Left renal cortex interstitium (tissue), 4 donors: ENCODE results near the gene ZACN. TPM values are rescaled to one million over a fixed set of nuclear protein-coding genes. Genes with fewer than 3 reads are reported as not detected.
"Not testable (repeated sequence)": the region's sequence is repeated elsewhere in the genome, so short reads cannot be mapped to it uniquely, and the experiment has no call there.

Source experiments
- DNase-seq, 4 donors: peaks; one replicate each; pipeline ENCODE4 v3.0.0-alpha.2; 2013; ENCODE audit warnings: low read depth in 4 of 4, low spot score in 2 of 4, missing footprints in 1 of 4
- polyA plus RNA-seq, 4 donors: library from polyadenylated mRNA; unstranded; fragments of 120-200 nt; gene quantifications; one replicate each; pipeline ENCODE4 v1.2.1, GENCODE V29; 2013; ENCODE audit not compliant: insufficient read length in 4 of 4

ZACN gene
- 10 to 100 TPM; 14.3 to 25.9 (median 21.9) TPM for polyA plus RNA-seq

- no peak for DNase-seq
These were observed at the start of gene ZACN for GRCh38 chr17:76078860-76079534. ZACN (plus strand) TSS chr17:76079182; CDS start chr17:76079265, 83 bp downstream.

- DNase-seq: no peak
These were observed 46.8 kb upstream of the ZACN start for GRCh38 chr17:76032073-76032779.

GRCh38 chr17:76032780-76033108 lies 46.2 kb upstream of the ZACN start:
- DNase-seq: no peak

- no peak for DNase-seq
These were observed 45.8 kb upstream of the ZACN start for GRCh38 chr17:76033139-76033538.

DNA sequence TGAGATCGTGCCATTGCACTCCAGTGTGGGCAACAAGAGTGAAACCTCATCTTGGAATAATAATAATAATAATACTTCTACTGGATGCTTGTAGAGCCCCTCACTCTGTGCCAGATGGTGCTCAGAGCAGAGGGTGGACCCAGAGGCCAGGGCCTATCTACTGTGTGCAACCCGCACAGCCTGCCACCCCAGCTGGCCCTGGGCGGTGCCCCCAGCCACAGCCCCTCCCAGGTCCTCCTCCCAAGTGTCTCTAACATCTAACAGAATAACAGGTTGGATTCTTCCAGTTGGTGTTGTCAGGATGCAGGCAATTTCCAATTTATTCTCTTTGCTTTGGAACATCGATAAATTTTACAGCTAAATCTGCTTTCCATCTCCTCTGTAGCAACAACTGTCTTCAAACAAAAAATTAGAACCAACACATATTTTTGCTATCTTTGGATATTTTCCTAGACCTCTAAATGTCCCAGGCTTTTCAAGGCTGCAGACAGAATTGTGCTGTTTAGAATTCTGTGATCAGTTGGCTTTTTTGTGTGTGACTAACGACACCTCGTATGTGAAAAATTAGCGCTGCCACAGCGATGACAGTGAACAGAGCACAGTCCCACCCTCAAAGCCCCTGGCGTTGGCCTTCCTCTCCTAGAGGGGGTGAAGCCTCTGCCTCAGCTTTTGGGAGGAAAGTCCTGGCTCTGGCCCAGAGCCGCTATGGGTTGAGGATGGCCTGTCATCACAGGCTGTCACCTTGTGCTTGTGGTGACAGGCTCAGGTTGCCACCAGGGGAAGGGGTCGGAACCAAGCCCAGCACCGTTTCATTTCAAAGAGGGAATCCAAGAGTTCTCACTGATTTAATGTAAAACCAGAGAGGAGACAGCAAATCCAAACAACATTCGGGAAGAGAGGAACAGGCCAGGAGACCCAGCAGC lies 44.3 kb upstream of the ZACN start:
- DNase-seq: no peak

DNA sequence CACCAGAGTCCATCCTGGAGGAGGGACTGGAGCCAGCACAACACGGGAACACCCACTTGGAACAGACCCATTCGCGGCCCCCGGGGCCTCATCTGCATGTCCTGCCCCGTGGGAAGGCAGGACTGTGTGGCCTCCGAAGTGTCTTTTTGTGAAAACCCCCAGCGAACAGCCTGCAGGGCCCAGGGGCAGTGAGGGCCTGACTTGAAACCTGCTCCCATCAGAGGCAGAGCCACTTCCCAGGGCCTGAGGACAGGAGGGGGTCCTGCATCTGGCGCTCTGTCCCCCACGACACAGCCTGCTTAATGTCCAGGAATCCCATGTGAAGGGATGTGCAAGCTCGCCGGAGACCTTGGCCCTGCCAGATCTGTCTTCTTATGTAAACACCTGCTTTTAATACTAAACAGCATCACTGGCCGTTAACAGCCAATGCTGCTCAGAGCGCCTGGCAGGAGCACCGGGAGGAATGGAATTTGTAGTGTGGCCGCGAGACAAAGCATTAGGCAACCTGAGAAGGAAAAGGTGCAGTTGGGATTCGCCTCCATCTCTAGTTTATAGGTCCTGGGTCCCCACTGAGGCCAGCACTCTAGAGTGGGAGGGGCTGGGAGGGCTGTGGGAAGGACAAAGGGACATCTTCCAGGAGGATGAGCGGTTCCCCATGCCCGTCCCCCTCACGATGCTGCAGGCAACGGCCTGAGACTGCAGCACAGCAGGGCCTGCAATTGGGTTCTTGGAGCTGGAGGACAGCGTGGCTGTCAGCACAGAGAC lies 42.3 kb upstream of the ZACN start:
- no peak for DNase-seq

- no peak for DNase-seq
These were observed 40.9 kb upstream of the ZACN start for GRCh38 chr17:76038050-76038449.

- DNase-seq: no peak
These were observed 39.9 kb upstream of the ZACN start for GRCh38 chr17:76039121-76039520.

GRCh38 chr17:76040376-76040775 lies 38.6 kb upstream of the ZACN start:
- no peak for DNase-seq

DNA sequence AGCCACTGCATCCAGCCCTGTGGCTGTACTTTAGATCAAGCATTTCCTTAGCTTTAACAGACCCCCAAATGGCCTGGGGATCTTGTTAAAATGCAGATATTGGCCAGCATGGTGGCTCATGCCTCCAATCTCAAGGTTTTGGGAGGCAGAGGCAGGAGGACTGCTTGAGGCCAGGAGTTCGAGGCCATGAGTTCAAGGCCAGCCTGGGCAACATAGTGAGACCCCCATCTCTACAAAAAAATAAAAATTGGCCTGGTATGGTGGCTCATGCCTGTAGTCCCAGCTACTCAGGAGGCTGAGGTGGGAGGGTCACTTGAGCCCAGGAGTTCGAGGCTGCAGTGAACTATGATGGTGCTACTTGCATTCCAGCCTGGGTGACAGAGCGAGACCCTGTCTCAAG lies 36.1 kb upstream of the ZACN start:
- DNase-seq: not testable (repeated sequence)

- not testable (repeated sequence) for DNase-seq
These were observed 34.4 kb upstream of the ZACN start for GRCh38 chr17:76044475-76045007.

DNA sequence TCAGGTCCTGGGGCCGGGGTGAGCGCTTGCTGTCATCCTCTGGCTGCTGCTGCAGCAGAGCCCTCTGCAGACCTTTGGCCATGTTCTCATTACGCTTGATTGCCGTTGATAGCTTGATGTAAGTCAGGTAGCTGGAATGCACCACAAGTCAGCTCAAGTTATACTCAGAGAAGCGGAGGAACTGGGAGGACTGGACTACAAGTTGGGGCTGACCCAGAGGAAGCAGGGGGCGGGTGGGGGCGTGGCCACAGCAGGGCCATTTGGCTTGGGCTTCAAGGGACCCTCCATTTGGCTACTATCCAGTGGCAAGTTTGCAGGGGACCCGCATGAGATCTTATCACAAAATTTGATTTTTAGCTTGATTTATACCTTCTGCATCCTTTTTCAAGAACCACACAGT lies 32.9 kb upstream of the ZACN start:
- DNase-seq: no peak

- no peak for DNase-seq
These were observed 30.9 kb upstream of the ZACN start for GRCh38 chr17:76048025-76048605.

DNA sequence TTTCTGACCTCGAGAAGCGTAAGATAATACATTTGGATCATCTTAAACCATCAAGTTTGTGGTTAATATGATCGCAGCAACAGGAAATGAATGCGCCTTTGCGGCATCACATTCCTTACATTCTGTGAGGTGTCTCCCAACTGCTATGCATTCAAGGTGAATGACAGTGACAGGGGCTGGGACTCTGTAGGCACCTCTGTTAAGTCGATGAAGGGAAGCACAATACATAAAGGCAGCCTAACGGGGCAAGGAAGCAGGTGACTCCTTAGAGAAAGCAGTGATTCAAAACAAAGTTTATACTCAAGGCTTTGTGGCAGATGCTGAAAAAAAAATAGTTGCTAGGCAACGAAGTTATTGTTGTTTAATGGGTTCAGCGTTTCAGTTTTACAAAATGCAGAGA lies 30.3 kb upstream of the ZACN start:
- no peak for DNase-seq

- no peak for DNase-seq
These were observed 29.7 kb upstream of the ZACN start for GRCh38 chr17:76049239-76049638.

GRCh38 chr17:76049836-76050537 lies 29.0 kb upstream of the ZACN start:
- no peak for DNase-seq

DNA sequence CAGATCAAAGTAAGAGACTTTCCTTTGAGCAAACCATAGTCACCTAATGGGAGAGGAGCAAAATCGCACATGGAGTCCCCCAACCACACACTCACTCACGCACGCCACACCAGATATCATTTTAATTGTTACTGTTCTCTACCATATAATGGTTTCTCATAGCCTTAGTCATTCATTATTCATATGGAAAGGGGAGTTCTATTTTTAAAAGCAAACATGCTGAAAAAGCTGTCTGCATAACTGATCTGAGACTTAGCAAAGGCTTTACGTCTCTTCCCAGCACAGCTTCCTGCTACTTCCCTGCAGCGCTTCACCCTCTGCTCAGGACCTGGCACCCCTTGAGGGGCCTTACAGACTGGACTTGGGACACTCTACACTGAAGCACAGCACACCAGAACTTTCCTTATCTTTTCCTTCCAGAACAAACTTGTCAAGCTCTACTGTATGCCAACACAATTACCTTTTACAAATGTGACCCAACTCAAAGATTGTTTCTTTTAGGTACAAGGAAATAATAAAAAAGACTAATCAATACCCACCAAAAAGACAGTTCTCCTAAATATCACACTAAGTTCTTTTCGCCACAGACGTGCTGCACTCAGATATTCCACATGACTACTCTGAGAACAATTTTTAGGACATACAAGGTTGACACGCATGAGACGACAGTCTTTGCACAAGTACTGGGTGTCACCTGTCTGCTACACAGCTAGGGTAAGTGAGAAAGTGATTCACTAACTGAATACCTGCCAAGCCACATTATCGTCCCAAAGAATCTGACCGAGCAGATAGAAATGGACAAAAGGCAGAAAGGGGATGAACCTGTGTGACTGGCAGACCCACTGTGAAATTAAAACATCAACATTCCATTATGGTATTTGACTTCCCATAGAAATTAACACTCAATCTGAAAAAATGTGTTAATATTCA lies 28.2 kb upstream of the ZACN start:
- no peak for DNase-seq

DNA sequence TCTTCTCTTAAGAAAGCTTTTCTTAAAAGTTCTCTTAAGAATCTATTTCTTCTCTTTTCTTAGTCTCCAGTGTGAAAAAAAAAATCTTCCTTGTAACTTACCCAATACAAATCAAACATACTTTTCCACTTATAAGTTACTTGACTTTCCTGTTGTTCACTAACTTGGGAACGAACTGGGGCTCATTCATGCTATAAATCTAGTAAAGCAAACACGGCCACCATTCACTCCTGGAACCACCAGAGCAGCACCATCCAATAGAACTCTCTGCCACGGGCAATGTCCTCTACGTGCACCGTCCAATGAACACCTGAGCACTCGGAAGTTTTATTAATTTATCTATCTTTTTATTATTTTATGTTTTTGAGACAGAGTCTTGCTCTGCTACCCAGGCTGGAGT lies 27.4 kb upstream of the ZACN start:
- no peak for DNase-seq
